Stimulated activated CD4-positive, alpha-beta T cell treated with anti-CD3 and anti-CD28 coated beads, Interleukin-12 subunit alpha, Interleukin-12 subunit beta, amount 100 ng/mL, for 24 hours (primary cell): Measurements from ENCODE around the gene RO60.

Experiments
- DNase-seq, 2 experiments: peaks; one replicate each; pipeline ENCODE4 v3.0.0-alpha.2; 2020; ENCODE audit warnings: low read depth in 2 of 2

The RO60 gene

GRCh38 chr1:193060938-193061337 is 1.5 kb downstream of the RO60 start:
- DNase-seq, result no peak

- DNase-seq, result no peak
These were observed 3.5 kb downstream of the RO60 start for GRCh38 chr1:193062698-193063463.

- DNase-seq, result no peak
These were observed 6.5 kb downstream of the RO60 start for GRCh38 chr1:193065954-193066353.

- no peak for DNase-seq
These were observed 7.2 kb downstream of the RO60 start for GRCh38 chr1:193066606-193067005.

GRCh38 chr1:193068013-193068412 is 8.6 kb downstream of the RO60 start:
- no peak for DNase-seq

- DNase-seq, result no peak
These were observed 10.5 kb downstream of the RO60 start for GRCh38 chr1:193069748-193070385.

GRCh38 chr1:193070386-193070753 is 11.0 kb downstream of the RO60 start:
- no peak for DNase-seq

GRCh38 chr1:193070942-193071341 is 11.5 kb downstream of the RO60 start:
- no peak for DNase-seq

- DNase-seq, result no peak
These were observed 18.6 kb downstream of the RO60 start for GRCh38 chr1:193077991-193078390.

- no peak for DNase-seq
These were observed 19.8 kb downstream of the RO60 start for GRCh38 chr1:193079187-193079586.

GRCh38 chr1:193083365-193084088 is 24.1 kb downstream of the RO60 start:
- DNase-seq, result no peak

- no peak for DNase-seq
These were observed 25.9 kb downstream of the RO60 start for GRCh38 chr1:193085263-193085662.

- no peak for DNase-seq
These were observed 26.9 kb downstream of the RO60 start for GRCh38 chr1:193086342-193086741.

- DNase-seq, result no peak
These were observed 28.5 kb downstream of the RO60 start for GRCh38 chr1:193087893-193088292.

GRCh38 chr1:193090865-193091264 is 31.5 kb downstream of the RO60 start:
- no peak for DNase-seq

- DNase-seq, result no peak
These were observed 34.7 kb downstream of the RO60 start for GRCh38 chr1:193094112-193094511.

GRCh38 chr1:193102662-193103061 is 43.2 kb downstream of the RO60 start:
- no peak for DNase-seq

- no peak for DNase-seq
These were observed 44.5 kb downstream of the RO60 start for GRCh38 chr1:193103759-193104501.

GRCh38 chr1:193104502-193104906 is 45.1 kb downstream of the RO60 start:
- DNase-seq, result peak in 1 of 2 experiments; percentile 22

GRCh38 chr1:193104907-193105820 is 45.8 kb downstream of the RO60 start, which contains the start of gene GLRX2:
Gene GLRX2, minus strand, starts transcription at chr1:193105414. Its CDS starts 32 bp downstream, at chr1:193105382.
- peak; percentile 28 to 53 for DNase-seq

- DNase-seq, result no peak
These were observed 46.4 kb downstream of the RO60 start for GRCh38 chr1:193105821-193106177.
